Cardiac fibroblast (primary cell): ENCODE data around the gene ADAMTSL2.

Experiments used
- DNase-seq, 2 donors: peaks; one replicate each; pipeline versions ENCODE4 v3.0.0 to v3.0.0-alpha.2; 2010; ENCODE audit warnings: low read depth in 2 of 2
- H3K4me3 ChIP-seq, 2 donors: replicated peaks in 1 of 2; 1 replicate in 1 of 2; 2 replicates in 1 of 2; pipeline ENCODE4 v1.5.1; 2011; ENCODE audit warnings: low read depth in 2 of 2, low read length in 2 of 2, mild to moderate bottlenecking in 2 of 2, moderate library complexity in 1 of 2
- TF ChIP-seq, protein P1 (sequence below): IDR thresholded peaks from one replicate; pipeline ENCODE4 v1.5.1; 2011; ENCODE audit warnings: low read depth, mild to moderate bottlenecking, low read length, inconsistent platforms

The ADAMTSL2 gene

DNA sequence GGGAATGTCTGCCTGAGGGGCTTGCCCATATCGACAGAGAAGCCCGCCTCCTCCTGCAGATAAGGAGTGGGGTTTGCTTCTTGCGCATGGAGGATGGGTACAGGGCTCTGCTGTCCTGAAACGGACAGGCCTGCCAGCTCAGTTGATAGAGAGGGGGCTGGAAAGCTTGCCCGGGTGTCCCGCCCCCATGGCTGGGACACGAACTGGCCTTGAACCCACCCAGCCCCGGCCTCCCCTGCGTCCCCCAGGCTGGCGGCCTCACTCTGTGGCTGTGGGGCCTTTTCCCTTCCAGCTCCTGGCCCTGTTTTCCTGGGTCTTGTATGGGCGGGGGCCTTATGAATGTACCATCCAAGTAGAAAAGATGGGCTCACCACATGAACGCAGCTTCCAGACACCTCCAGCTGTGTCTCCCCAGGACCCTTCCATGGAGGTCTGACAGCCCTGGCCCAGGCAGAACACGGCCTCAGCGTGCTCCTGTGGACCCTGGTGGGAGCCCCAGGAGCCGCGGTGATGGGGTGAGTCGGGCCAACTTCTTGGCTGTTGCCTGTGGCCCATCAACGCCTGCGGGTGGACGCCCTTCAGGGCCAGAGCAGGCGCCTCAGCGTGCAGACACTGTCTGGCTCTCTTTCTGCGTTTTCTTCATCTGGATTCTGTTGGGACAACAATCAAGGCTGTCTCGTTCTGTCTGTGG lies 39.7 kb upstream of the ADAMTSL2 start:
- H3K4me3 ChIP-seq, result no peak overlapping the region
- DNase-seq, result no peak
- TF ChIP-seq, protein P1, sequence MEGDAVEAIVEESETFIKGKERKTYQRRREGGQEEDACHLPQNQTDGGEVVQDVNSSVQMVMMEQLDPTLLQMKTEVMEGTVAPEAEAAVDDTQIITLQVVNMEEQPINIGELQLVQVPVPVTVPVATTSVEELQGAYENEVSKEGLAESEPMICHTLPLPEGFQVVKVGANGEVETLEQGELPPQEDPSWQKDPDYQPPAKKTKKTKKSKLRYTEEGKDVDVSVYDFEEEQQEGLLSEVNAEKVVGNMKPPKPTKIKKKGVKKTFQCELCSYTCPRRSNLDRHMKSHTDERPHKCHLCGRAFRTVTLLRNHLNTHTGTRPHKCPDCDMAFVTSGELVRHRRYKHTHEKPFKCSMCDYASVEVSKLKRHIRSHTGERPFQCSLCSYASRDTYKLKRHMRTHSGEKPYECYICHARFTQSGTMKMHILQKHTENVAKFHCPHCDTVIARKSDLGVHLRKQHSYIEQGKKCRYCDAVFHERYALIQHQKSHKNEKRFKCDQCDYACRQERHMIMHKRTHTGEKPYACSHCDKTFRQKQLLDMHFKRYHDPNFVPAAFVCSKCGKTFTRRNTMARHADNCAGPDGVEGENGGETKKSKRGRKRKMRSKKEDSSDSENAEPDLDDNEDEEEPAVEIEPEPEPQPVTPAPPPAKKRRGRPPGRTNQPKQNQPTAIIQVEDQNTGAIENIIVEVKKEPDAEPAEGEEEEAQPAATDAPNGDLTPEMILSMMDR, result no peak

DNA sequence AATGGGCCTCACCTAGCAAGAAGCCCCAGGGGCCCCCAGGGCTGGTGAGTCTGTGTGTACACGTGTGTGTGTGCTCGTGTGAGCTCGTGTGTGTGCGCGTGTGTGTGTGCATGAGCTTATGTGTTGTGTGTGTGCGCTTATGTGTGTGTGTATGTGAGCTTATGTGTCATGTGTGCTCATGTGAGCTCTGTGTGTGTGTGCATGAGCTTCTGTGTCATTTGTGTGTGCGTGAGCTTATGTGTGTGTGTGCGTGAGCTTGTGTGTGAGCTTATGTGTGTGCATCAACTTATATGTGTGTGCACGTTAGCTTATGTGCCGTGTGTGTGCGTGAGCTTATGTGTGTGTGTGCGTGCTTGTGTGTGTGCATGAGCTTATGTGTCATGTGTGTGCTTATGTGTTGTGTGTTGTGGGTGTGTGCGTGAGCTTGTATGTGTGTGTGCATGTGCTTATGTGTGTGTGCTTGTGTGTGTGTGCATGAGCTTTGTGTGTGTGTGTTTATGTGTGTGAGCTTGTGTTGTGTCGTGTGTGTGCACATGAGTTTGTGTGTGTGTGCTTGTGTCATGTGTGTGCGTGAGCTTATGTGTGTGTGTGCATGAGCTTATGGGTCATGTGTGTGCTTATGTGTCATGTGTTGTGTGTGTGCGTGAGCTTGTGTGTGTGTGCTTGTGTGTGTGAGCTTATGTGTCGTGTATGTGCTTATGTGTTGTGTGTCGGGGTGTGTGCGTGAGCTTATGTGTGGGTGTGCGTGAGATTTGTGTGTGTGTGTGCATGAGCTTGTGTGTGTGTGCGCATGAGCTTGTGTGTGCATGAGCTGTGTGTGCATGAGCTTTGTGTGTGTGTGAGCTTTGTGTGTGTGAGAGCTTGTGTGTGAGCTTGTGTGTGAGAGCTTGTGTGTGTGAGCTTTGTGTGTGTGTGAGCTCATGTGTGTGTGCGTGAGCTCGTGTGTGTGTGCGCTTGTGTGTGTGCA lies 38.9 kb upstream of the ADAMTSL2 start:
- DNase-seq, result no peak
- TF ChIP-seq, protein P1, result no peak
- H3K4me3 ChIP-seq, result no peak overlapping the region

DNA sequence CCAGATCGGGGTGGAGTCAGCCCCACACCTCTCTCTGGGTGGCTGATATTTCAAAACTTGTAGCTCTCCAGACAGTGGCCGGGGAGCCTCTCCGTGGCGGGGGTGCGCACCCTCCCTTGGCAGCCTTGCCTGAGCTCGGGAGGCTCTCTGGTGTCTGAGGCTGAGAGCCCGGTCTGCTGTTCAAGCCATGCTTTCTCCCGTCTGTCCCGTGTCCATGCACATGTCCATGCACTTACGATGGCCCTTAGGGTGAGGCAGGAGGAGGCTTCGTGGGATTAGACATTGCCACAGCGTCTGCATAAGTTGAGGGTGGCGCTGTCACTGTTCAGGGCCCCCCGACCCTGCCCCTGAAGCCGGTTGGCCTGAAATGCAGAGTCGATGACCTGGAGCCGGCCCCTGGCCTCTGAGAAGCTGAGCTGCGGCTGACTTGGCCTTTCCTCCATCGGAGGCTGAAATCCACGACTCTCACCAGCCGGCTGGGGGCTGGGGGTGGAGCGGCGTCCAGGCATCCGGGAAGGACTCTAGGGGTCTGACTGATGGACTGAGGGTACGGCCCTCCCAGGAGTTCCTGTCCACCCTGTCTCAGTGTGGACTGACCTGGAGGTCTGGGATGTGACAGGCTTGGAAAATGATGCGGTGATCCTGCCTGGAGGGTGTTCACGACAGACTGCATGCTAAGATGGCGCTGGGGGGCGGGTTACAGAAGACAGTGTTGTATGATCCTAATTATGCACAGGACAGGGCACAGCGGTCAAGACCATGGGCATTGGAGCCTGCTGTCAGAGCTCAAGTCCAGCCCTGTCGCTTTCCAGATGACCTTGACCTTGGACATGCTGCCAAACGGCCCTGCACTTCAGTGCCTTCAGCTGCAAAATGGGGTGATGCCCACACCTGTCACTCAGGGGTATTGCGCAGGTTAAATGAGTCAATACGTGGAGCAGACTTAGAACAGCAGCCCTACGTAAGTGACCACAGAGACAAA lies 37.4 kb upstream of the ADAMTSL2 start:
- no peak overlapping the region for H3K4me3 ChIP-seq
- no peak for DNase-seq
- TF ChIP-seq, protein P1, result no peak

DNA sequence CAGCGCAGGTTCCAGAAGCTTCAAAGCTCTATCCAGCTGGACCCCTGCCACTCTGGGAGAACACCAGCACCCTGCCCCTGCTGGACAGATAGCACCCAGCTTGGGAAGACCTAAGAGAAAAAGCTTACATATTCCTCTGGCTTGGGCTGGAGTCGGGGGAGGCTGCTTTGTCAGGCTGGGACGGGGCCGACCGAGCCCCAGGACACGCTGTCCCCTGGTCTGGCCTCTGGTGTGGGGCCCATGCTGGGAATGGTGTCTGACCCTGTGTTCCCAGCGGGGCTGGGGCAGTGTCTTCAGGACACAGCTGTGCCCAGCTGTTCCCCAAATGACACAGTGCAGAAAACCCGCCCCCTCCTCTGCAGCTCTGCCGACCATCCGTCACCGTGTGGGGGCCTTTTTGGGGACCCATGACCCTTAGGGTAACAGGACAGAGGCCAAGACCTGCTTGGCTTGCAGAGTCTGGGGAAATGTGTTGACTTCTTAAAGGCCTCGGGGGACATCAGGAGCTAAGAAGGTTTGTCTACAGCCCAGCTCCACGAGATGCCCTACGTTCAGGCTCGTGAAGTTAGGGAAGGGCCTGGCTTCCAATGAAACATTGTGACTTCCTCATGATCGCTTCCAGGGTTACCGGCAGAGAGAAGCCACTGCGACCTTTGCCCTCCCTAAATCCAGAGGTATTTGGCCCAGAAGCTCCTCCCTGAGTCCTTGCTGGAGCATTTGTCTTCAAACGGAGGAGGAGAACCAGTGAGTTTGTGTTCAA lies 35.2 kb upstream of the ADAMTSL2 start:
- no peak overlapping the region for H3K4me3 ChIP-seq
- TF ChIP-seq, protein P1, result no peak
- DNase-seq, result no peak

DNA sequence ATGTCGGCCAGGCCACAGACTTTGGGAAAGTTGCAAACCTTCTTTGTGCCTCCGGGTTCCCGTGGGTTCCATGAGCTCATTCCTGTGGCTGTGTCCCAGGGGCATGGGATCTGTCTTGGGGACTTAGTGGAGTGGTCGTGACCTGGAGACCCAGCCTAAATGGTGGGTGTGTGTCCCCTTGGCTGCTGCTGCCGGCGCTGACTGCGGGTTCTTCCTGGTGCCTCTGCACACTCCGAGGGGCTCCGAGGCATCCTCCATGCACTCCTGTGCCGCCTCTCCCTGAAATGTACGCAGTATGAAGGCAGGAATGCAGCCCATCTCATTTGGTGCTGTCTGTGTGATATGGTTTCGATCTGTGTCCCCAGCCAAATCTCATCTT lies 34.6 kb upstream of the ADAMTSL2 start:
- H3K4me3 ChIP-seq, result no peak overlapping the region
- no peak for DNase-seq
- TF ChIP-seq, protein P1, result no peak
